Uterus (tissue), 4 donors: ENCODE results near the gene LHPP. TPM values are rescaled to one million over a fixed set of nuclear protein-coding genes. Genes with fewer than 3 reads are reported as not detected.

Experiments used
- DNase-seq, 2 donors: peaks; one replicate each; pipeline ENCODE4 v3.0.0-alpha.2; 2019 to 2020
- H3K27ac ChIP-seq, 2 donors: fragments of 200-600 bp; sonication (generic); 1 replicate in 1 of 2; 2 replicates in 1 of 2; pipeline ENCODE4 v1.5.1; 2016 to 2018
- H3K27me3 ChIP-seq, 2 donors: fragments of 200-600 bp; sonication (generic); one replicate each; pipeline ENCODE4 v1.5.1; 2018 to 2019; ENCODE audit warnings: control low read depth in 1 of 2
- H3K36me3 ChIP-seq, 2 donors: fragments of 200-600 bp; sonication (generic); one replicate each; pipeline ENCODE4 v1.5.1; 2019; ENCODE audit warnings: control low read depth in 1 of 2
- H3K4me1 ChIP-seq, 2 donors: fragments of 200-600 bp; sonication (generic); one replicate each; pipeline ENCODE4 v1.5.1; 2018 to 2019; ENCODE audit warnings: control low read depth in 1 of 2
- H3K4me3 ChIP-seq, 2 donors: fragments of 200-600 bp; sonication (generic); 1 replicate in 1 of 2; 2 replicates in 1 of 2; pipeline ENCODE4 v1.5.1; 2018 to 2019; ENCODE audit warnings: mild to moderate bottlenecking in 1 of 2
- H3K9me3 ChIP-seq, 2 donors: fragments of 200-600 bp; sonication (generic); one replicate each; pipeline ENCODE4 v1.5.1; 2019; ENCODE audit warnings: control low read depth in 1 of 2
- CTCF ChIP-seq, 4 experiments: fragments of 200-600 bp in 2 of 4; fragments of 450-650 bp in 2 of 4; sonication (generic) in 2 of 4; IDR thresholded peaks; one replicate each; pipeline ENCODE4 v1.5.1; 2016 to 2019; ENCODE audit warnings: antibody characterized with exemption in 4 of 4, mild to moderate bottlenecking in 2 of 4, moderate library complexity in 1 of 4
- POLR2A ChIP-seq, 2 donors: fragments of 450-650 bp; IDR thresholded peaks; one replicate each; pipeline ENCODE4 v1.6.1; 2016; ENCODE audit warnings: antibody characterized with exemption in 2 of 2, mild to moderate bottlenecking in 1 of 2, moderate library complexity in 1 of 2
- intact Hi-C: fragments of 100-400 bp; cut with DNase I; formaldehyde crosslinking; loops from one replicate; pipeline ENCODE4 v1.15.1; 2023; ENCODE audit warnings: low total_unique reads
- total RNA-seq, 4 donors: library from RNA; depleted of rRNA in 3 of 4; stranded (reverse); fragments of >200 nt in 3 of 4; gene quantifications; one replicate each; pipeline versions ENCODE4 v1.1.0 to v1.2.4, GENCODE V29; 2014 to 2023
- donor health status: DM: yes; HTN: yes; CAD: no.

The LHPP gene
- total RNA-seq, 4 donors from 2014 or later, result 0.51 to 23.2 (median 15.3) TPM; not detected in 1

GRCh38 chr10:124601431-124602120 is 140.0 kb downstream of the LHPP start:
- Histone ChIP-seq H3K4me3 (no peak overlapping the region), H3K36me3 (no peaks in the 10 kb centered on the region), H3K4me1 (no peaks in the 10 kb centered on the region), H3K27me3 (no peaks in the 10 kb centered on the region), H3K27ac (no peak overlapping the region), H3K9me3 (no peaks in the 10 kb centered on the region)
- intact Hi-C loops, result no loop called here
- no peak for TF ChIP-seq POLR2A (IDR thresholded peaks at IDR 0.05)
- TF ChIP-seq CTCF (IDR thresholded peaks at IDR 0.05), result no peak
- DNase-seq, result no peak

- Histone ChIP-seq H3K9me3 (no peaks in the 10 kb centered on the region), H3K4me1 (no peaks in the 10 kb centered on the region), H3K27me3 (no peaks in the 10 kb centered on the region), H3K36me3 (no peaks in the 10 kb centered on the region), H3K4me3 (no peak overlapping the region), H3K27ac (no peak overlapping the region)
- intact Hi-C loops, result no loop called here
- TF ChIP-seq CTCF (IDR thresholded peaks at IDR 0.05) (no peak), POLR2A (IDR thresholded peaks at IDR 0.05) (no peak)
- DNase-seq, result no peak
Measured at GRCh38 chr10:124602121-124602561, 140.5 kb downstream of the LHPP start.

- Histone ChIP-seq H3K27ac (no peak overlapping the region), H3K27me3 (no peaks in the 10 kb centered on the region), H3K4me1 (no peaks in the 10 kb centered on the region), H3K36me3 (no peaks in the 10 kb centered on the region), H3K9me3 (no peaks in the 10 kb centered on the region), H3K4me3 (no peak overlapping the region)
- no peak for DNase-seq
- TF ChIP-seq CTCF (IDR thresholded peaks at IDR 0.05) (no peak), POLR2A (IDR thresholded peaks at IDR 0.05) (no peak)
- intact Hi-C loops, result no loop called here
Measured at GRCh38 chr10:124602646-124603365, 141.2 kb downstream of the LHPP start.

- H3K4me3 ChIP-seq, result no peak overlapping the region
- intact Hi-C loops, result no loop called here
- TF ChIP-seq POLR2A (IDR thresholded peaks at IDR 0.05) (no peak), CTCF (IDR thresholded peaks at IDR 0.05) (no peak)
- no peaks in the 10 kb centered on the region for H3K9me3 ChIP-seq
- DNase-seq, result no peak
- H3K4me1 ChIP-seq, result no peaks in the 10 kb centered on the region
- H3K27ac ChIP-seq, result no peak overlapping the region
- H3K27me3 ChIP-seq, result no peaks in the 10 kb centered on the region
- H3K36me3 ChIP-seq, result no peaks in the 10 kb centered on the region
Measured at GRCh38 chr10:124603376-124604213, 142.0 kb downstream of the LHPP start.
